Ecto neural progenitor cell (in vitro differentiated cells): Measurements from ENCODE around the gene ANKDD1A.

ENCODE experiments used
- DNase-seq: peaks from one replicate; pipeline ENCODE4 v3.0.0-alpha.2; 2018; ENCODE audit warnings: low spot score

The ANKDD1A gene

GRCh38 chr15:64925335-64926330 lies 13.9 kb downstream of the ANKDD1A start:
- no peak for DNase-seq

GRCh38 chr15:64926661-64927060 lies 15.0 kb downstream of the ANKDD1A start:
- DNase-seq = no peak

GRCh38 chr15:64928626-64929220 lies 17.0 kb downstream of the ANKDD1A start:
- no peak for DNase-seq

- no peak for DNase-seq
Measured at GRCh38 chr15:64930019-64930652, 18.4 kb downstream of the ANKDD1A start.

GRCh38 chr15:64930778-64931371 lies 19.2 kb downstream of the ANKDD1A start:
- no peak for DNase-seq

GRCh38 chr15:64931381-64931780 lies 19.7 kb downstream of the ANKDD1A start:
- DNase-seq = no peak

GRCh38 chr15:64934023-64934422 lies 22.3 kb downstream of the ANKDD1A start:
- no peak for DNase-seq

- DNase-seq = no peak
Measured at GRCh38 chr15:64938192-64938591, 26.5 kb downstream of the ANKDD1A start.

- DNase-seq = no peak
Measured at GRCh38 chr15:64942356-64942755, 30.7 kb downstream of the ANKDD1A start.

GRCh38 chr15:64943512-64944225 lies 32.0 kb downstream of the ANKDD1A start:
- DNase-seq = no peak

GRCh38 chr15:64944961-64945360 lies 33.3 kb downstream of the ANKDD1A start:
- DNase-seq = no peak

GRCh38 chr15:64947211-64947610 lies 35.5 kb downstream of the ANKDD1A start:
- DNase-seq = no peak

GRCh38 chr15:64948916-64949315 lies 37.2 kb downstream of the ANKDD1A start:
- no peak for DNase-seq

GRCh38 chr15:64949383-64950186 lies 37.9 kb downstream of the ANKDD1A start:
- no peak for DNase-seq

- no peak for DNase-seq
Measured at GRCh38 chr15:64950888-64951287, 39.2 kb downstream of the ANKDD1A start.

GRCh38 chr15:64951777-64952418 lies 40.2 kb downstream of the ANKDD1A start:
- DNase-seq = no peak

- no peak for DNase-seq
Measured at GRCh38 chr15:64954395-64954794, 42.7 kb downstream of the ANKDD1A start.

- no peak for DNase-seq
Measured at GRCh38 chr15:64959128-64959527, 47.4 kb downstream of the ANKDD1A start.

GRCh38 chr15:64960153-64960552 lies 48.5 kb downstream of the ANKDD1A start:
- no peak for DNase-seq

- DNase-seq = no peak
Measured at GRCh38 chr15:64961013-64961412, 49.3 kb downstream of the ANKDD1A start.
